HG02840 (cell line): Measurements from ENCODE around the gene ABCC1.

ENCODE experiments used
- ATAC-seq: cut with Tn5 transposase; IDR thresholded peaks from one replicate; pipeline ENCODE4 v1.9.1; 2021; ENCODE audit warnings: mild to moderate bottlenecking, moderate library complexity, moderate number of reproducible peaks; ENCODE audit not compliant: unreplicated experiment, low FRiP score

ABCC1 gene

DNA sequence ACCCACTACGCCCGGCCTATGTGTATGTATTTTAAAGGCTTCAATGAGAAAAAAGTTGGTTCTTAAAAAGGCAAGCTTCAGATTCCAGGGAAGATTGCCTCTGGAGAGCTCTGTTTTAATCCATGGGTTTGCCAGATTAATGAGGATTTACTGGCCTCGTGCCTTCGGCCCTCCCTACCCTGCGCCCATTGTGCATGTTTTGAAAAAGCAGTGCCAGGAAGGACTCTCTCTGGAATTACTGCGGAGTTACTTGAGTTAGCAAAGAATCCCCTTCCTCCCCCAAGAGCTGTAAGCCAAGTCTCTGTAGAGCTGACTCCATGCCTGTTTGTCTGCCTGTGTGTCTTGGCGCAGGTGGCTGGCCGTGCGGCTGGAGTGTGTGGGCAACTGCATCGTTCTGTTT lies 175.0 kb downstream of the ABCC1 start:
- no peak for ATAC-seq

DNA sequence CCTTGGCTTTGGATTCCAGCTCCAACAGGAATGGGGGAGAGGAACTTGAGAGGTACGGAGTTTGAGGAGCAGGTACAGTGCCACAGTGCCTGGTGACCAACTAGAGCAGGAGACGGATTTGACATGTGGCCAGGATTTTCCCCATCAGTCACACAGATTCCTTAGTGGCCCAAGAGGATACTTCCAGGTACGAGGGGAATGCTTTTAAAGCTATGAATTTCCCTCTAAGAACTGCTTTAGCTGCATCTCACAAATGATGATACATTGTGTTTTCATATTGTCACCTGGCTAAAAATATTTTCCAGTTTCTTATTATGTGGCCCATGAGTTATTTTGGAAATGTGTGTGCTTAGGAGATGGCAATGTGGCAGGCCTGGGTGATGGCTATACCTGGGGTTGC lies 175.6 kb downstream of the ABCC1 start:
- no peak for ATAC-seq

DNA sequence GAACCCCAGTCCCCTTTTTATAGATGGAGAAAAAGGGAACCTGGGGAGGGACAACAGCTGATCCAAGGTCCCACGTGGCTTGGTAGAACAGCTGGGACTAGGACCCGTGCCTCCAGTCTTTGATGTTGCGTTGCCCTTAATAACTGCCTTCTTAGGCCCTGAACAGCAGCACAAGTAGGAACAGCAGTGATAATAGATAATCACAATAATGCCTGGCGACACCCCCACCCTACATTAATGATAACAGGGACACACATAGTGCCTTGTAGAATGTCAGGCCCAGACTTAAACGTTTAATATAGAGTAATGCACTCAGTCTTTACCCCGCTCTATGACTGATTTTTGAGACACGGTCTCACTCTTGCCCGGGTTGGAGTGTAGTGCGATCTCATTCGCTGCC lies 177.5 kb downstream of the ABCC1 start:
- no peak for ATAC-seq

DNA sequence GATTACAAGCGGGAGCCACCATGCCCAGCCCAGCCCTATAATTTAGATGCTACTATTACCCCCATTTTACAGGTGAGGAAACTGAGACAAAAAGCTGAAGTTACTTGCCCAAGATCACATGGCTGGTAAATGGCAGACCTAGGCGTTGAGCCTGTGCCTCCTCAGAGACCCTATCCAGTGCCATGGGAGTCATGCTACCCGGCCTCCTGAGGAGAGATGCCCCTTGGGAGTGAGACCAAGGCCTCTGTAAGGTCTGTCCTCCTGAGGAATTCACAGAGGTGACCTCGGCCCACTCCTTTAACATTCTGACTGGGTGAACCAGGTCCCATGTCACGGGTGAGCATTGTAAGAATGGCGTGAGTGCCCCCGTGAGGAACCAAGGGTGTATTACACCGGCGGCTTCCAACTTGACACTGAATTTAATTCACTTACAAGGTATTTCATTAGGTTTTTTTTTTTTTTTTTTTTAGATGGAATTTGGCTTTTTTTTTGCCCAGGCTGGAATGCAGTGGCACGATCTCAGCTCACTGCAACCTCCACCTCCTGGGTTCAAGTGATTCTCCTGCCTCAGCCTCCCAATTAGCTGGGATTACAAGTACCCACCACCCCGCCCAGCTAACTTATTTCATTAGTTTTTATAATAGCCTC lies 178.2 kb downstream of the ABCC1 start:
- ATAC-seq, result no peak

DNA sequence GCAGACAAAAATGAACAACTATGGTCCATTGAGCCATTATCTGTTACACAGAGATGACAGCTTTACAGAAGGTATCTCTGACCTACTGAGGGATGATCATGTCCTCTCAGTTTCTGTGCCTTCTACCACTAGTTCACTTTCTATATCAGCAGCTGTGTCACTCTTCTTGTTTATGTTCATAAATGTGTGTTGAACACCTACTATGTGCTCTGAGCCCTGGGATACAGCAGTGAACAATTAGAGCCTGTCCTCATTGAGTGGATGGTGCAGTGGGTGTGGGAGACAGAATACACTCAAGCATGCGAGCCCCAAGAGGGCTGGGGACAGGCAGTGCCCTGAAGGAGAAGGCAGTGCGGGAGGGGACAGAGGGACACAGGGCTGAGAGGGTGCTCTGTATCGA lies 181.8 kb downstream of the ABCC1 start:
- no peak for ATAC-seq

DNA sequence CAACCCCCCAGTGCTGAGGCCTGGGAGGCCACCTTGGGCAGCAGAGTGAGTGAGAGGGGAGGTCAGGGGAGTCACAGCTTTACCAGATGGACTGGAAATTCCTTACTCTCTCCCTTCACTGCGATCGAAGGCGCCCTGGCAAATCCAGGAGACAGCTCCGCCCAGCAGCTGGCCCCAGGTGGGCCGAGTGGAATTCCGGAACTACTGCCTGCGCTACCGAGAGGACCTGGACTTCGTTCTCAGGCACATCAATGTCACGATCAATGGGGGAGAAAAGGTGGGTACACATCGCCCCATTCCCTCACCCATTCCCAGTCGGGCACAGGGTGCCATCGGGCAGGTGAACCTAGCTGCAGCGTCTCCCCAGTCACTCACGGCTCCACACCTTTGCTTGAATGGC lies 182.2 kb downstream of the ABCC1 start:
- ATAC-seq, result no peak

DNA sequence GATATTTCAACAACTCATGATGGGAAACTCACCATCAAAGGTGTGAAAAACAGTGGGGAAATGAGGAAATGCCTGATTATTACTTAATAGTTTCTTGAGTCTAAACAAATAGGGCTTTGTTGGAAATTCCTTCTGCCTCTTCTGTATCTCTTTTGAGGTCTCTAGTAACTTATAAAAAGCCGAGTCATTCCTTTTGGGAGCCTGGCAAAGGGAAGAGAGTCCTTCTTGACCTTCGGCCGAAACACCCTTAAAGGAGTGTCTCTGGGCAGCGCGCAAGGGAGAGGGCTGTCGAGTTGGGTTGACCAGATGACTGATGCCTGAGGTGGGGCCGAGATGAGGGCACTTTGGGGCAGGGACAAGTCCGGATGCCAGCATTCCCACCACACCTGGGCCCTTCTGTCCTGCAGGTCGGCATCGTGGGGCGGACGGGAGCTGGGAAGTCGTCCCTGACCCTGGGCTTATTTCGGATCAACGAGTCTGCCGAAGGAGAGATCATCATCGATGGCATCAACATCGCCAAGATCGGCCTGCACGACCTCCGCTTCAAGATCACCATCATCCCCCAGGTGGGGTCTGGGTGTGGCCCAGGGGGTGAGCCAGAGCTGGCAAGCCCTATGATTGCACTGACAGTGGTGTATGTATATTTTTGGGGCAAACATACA lies 184.7 kb downstream of the ABCC1 start:
- ATAC-seq, result no peak

DNA sequence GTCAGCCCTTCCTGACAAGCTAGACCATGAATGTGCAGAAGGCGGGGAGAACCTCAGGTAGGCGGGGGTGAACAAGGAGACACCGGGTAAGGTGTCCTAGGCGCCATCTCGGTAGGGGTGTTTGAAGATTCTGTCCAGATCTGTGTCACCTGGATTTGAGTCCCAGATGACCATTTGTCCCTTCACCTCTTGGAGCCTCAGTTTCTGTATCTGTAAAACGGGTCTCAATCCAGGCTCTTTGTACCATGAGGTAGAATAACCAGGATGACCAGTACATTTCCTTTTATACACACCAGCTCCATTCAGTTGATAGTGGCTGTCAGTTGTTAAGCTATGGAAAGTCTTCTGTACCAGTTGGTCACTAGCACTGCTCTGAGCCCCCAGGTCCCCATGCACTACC lies 187.2 kb downstream of the ABCC1 start:
- no peak for ATAC-seq

DNA sequence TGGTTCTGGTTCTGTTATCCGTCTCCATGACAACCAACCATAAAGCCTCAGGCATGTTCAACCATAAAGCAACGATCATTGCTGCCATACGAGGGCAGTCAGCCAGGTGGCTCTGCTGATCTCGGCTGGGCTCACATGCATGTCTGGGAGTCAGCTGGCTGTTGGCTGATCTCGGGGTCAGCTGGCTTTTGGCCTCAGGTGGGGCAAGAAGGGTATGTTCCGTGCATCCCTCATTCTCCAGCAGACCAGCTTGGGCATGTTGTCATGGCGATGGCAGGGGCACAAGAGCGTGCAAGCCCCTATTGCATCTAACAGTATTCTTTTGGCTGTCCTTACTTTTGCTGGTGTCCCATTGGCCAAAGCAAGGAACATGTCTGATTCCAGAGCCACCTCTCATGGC lies 187.7 kb downstream of the ABCC1 start:
- no peak for ATAC-seq

DNA sequence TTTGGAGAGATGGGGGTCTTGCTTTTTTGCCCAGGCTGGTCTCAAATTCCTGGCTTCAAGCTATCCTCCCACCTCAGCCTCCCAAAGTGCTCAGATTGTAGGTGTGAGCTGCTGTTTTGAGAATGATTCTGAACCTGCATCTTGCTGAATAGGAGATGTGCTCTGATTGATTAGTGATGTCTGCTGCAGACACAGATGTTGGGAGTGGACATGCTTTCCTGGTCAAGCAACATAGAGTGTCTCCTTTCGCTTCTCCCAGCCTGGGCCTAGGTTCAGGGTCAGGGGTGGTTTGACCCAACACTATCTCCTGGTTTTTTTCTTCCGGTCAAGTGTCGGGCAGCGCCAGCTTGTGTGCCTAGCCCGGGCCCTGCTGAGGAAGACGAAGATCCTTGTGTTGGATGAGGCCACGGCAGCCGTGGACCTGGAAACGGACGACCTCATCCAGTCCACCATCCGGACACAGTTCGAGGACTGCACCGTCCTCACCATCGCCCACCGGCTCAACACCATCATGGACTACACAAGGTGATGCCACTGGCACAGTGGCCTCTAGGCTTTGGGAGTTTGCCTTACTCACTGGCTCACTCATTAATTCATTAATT lies 188.7 kb downstream of the ABCC1 start:
- ATAC-seq, result no peak

DNA sequence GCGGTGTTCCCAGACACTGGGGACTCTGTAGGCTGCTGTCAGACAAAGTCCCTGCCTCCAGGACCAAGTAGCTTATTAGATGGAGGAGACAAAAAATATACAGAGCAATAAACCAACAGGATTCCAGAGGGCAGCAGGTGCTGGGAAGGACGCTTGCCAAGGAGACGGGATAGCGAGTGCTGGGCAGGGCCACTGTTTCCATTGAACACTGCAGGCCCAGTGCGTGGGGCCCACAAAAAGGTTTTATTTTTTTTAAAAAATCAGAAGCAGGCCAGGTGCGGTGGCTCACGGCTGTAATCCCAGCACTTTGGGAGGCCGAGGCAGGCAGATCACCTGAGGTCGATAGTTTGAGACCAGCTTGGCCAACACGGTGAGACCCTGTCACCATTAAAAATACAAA lies 189.6 kb downstream of the ABCC1 start:
- ATAC-seq, result no peak

DNA sequence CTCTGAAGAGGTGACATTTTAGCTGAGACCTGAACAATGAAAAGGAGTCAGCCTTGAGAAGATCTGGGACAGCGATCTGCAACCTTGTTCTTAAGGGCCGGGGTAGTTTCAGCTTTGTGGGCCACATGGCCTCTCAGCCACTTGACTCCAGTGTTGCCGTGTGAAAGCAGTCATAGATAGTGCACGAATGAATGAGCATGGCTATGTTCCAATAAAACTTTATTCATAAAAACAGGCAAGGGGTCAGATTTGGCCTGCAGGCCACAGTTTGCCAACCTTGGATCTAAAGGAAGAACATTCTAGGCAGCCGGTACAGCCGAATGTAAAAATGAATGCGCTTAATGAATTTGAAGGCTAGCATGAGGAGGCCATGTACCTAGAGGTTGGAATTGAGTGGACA lies 190.4 kb downstream of the ABCC1 start:
- no peak for ATAC-seq

DNA sequence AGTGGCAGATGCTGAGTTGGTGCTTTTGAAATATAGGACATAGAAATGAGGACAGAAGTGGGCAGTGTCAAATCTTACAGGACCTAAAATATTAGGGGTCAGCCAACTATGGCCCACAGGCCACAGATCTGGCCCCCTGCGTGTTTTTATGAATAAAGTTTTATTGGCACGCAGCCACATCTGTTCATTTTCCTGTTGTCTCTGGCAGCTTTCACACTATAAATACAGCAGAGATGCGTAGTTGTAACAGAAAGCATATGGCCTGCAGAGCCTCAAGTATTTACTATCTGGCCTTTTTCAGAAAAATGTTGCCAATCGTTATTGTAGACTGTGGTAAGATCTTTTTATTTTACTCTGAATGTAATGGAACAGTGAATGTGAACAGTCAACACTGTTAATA lies 191.1 kb downstream of the ABCC1 start:
- no peak for ATAC-seq

DNA sequence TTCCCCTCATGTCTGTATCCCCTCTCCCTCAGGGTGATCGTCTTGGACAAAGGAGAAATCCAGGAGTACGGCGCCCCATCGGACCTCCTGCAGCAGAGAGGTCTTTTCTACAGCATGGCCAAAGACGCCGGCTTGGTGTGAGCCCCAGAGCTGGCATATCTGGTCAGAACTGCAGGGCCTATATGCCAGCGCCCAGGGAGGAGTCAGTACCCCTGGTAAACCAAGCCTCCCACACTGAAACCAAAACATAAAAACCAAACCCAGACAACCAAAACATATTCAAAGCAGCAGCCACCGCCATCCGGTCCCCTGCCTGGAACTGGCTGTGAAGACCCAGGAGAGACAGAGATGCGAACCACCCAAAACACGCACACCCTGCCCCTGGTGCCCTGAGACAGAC lies 191.7 kb downstream of the ABCC1 start:
- ATAC-seq, result no peak

DNA sequence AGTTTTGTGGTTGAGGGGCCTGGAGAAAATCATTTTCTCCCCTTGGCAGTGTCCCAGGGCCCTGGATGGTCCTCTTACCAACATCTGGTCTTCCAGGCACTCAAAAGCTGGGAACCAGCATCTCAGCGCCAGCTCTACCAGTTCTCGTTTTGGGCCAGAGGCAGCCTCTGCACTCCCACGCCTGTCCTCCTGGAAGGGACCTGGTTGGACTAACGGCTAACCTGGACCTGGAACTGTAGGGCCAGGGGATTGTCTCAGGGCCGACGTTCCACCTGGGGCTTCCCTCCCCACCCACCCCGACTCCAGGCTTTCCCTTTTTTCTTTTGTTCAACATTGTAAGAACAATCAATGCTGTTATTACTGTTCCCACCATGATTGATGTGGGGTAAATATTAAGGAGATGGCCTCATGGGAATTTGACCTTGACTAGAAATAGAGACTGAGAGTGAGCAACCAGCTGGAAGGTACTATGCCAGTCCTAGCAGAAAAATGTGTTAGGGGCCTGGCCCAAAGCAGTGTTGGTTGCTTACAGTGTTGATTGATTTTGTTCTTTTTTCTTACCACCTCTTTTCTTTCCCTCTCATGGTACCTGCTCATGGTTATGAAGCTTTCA lies 192.5 kb downstream of the ABCC1 start:
- no peak for ATAC-seq

DNA sequence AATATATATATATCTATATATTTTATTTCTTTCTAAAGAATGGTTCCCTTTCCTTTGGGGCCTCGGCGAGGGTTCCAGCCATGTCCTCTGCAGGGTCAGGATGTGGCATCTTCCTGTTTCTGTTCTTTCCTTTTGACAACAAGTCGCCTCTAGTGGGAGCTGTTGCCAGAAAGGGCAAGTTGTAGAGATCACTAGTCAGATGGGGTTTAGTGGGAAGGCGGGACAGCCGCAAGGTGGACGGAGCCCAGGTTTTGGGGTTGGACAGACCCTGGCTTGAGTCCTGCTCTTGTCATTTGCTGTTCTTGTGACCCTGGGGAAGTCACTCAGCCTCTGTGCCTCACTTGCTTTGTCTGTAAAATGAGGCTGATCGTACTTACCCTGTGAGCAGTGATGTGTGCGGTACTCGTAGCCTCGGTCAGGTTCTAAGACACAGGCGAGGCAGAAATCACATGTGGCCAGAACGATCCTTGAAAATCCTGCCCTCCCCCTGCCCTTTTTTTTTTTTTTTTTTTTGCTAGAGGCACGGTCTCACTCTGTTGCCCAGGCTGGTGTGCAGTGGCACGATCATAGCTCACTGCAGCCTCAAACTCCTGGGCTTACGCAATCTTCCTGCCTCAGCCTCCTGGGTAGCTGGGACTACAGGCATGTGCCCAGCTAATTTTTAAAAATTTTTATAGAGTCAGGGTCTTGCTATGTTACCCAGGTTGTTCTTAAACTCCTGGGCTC lies 193.8 kb downstream of the ABCC1 start:
- no peak for ATAC-seq

DNA sequence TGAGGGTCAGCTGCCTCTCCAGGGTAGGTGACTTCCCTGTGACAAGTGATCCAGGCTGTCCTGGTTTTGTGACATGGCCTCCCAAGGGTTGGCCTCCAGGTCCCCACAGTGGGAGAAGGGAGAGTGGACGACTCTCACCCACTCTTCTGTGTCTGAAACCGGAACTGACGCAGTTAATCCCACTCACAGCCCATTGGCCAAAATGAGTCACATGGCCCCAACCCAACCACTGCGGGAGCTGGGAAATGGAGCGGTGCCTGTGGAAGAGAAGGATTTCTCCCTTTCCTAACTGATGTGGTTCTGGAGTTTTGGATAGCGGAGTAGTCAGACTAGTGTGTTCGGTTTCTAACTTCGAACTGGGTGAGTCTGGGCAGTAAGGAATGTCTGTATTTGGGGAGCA lies 194.5 kb downstream of the ABCC1 start:
- ATAC-seq, result no peak

DNA sequence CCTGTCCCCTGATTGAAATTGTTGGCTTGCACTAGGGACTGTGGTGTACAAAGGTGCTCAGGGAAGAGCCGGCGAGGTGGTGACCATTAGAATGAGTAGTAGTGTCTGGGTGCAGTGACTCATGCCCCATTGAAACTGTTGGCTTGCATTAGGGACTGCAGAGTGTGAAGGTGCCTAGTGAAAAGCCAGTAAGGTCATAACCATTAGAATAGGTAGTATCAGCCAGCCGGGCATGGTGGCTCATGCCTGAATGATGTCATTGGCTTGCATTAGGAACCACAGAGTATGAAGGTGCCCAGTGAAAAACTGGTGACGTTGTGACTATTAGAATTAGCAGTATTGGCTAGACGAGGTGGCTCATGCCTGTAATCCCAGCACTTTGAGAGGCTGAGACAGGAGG lies 195.0 kb downstream of the ABCC1 start:
- ATAC-seq, result no peak

DNA sequence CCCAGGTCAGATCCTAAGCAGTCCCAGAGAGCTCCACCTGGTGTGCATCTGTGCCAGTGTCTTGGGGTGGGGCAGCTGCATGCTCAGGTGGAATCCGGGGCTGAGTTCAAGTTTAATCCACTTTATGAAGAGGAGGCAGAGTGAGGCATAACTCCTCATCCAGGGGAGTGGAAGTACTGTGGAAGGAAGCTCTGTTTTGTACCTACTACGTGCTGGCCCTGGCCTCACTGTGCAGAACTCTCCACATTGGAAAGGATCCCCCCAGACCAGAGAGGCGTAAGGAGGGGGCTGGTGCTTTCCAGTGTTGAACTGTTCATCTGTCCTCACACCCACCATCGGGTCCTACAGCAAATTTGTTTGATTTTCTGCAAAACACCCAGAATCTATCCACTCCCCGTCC lies 195.9 kb downstream of the ABCC1 start:
- no peak for ATAC-seq

DNA sequence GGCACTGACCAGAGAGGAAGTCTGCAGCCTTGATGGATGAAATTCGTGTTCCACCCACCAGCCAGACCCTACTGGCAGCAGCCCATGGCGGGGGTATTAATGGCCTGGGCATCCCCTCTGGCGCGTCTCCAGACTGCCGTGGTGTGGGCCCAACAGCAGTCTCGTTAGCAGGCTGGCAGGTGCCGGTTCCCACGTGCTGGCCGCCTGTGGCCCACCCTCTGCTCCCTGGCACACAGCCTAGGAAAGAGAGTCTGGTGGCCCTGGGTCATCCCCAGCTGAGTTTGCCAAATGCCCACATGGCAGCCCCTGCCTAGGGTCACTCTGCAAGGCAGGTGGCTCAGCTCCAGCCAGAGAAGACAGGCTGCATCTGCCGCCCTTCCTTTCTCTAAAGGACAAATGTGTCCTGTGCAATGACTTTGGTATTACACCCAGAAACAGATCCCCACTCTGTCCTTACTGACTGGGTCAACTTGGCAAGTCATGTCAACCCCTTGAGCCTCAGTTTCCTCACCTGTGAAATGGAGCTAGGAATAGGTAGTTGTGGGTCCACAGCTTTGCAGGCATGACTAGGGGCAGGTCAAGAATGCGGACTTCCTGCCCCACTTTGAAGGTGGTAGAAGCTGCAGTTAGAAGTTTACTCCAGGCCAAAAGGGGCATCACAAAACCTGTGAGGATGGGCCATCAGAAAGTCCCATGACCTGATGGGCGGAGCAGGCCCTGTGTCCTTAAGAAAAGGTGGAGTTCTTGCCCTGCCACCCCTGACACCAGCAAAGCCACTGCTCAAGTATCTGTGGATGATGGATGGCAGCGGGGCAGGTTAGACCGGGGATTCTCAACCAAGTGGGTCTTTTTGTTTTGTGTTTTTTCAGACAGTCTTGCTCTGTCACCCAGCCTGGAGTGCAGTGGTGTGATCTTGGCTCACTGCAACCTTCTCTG lies 197.2 kb downstream of the ABCC1 start:
- no peak for ATAC-seq
